Activated T-helper 1 cell treated with anti-CD3 and anti-CD28 coated beads, Interleukin-12 subunit alpha, Interleukin-12 subunit beta, Interleukin-2, Interleukin-4 antibody, amounts not matched to agents 30 ng/mL and 10 ng/mL and 1 ng/mL, durations not matched to agents 14 hours and 24 hours and 36 hours (primary cell): ENCODE results near the gene ENPP1. TPM values are rescaled to one million over a fixed set of nuclear protein-coding genes. Genes with fewer than 3 reads are reported as not detected.

ENCODE experiments used
- DNase-seq: peaks from one replicate; pipeline ENCODE4 v3.0.0; 2021; ENCODE audit warnings: low spot score
- H3K27ac Mint-ChIP-seq: one replicate; pipeline ENCODE4 v1.8.0; 2021; ENCODE audit warnings: mild to moderate bottlenecking, mixed read lengths
- H3K27me3 Mint-ChIP-seq: one replicate; pipeline ENCODE4 v1.8.0; 2022; ENCODE audit warnings: mild to moderate bottlenecking, moderate library complexity, mixed read lengths; ENCODE audit not compliant: insufficient read depth
- H3K36me3 Mint-ChIP-seq: one replicate; pipeline ENCODE4 v1.8.0; 2021; ENCODE audit warnings: low read depth, mixed read lengths
- H3K4me1 Mint-ChIP-seq: one replicate; pipeline ENCODE4 v1.8.0; 2021; ENCODE audit warnings: low read depth, mixed read lengths
- H3K4me3 Mint-ChIP-seq: one replicate; pipeline ENCODE4 v1.8.0; 2021; ENCODE audit warnings: mild to moderate bottlenecking, moderate library complexity, mixed read lengths
- H3K9me3 Mint-ChIP-seq: one replicate; pipeline ENCODE4 v1.8.0; 2021; ENCODE audit warnings: mixed read lengths
- intact Hi-C: fragments of 100-400 bp; cut with micrococcal nuclease; formaldehyde crosslinking; loops from one replicate; pipeline ENCODE4 v1.15.1; 2024
- total RNA-seq: library from RNA; stranded (reverse); gene quantifications from 2 replicates; pipeline ENCODE4 v1.2.3, GENCODE V29; 2022

ENPP1 gene
- total RNA-seq, 1 donor from 2014 or later, result 1.0 TPM

DNA sequence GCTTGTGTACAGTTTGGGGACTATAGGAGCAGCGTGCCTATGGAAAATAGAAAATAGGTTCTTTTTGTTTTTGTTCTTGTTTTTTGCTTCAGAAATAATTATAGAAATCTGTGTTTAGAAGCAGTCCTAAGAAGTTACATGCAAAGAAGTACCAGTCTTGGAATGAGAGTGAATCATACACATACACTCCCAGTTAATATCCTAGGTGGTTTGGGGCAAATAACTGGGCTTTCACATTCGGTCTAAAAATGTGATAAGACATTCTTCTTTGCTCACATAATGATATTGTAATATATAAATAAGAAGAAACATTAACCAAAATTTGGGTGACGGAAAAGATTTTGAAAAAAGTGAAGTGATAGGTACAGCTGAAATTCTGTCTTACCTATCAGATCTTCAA lies 61.0 kb downstream of the ENPP1 start:
- peaks cover 5% of the 10 kb centered on the region for H3K27me3 Mint-ChIP-seq
- no peaks in the 10 kb centered on the region for H3K4me1 Mint-ChIP-seq
- H3K4me3 Mint-ChIP-seq, result no peak overlapping the region
- no peaks in the 10 kb centered on the region for H3K36me3 Mint-ChIP-seq
- no peak for DNase-seq
- no peak overlapping the region for H3K27ac Mint-ChIP-seq
- intact Hi-C loops, result no loop called here
- no peaks in the 10 kb centered on the region for H3K9me3 Mint-ChIP-seq

DNA sequence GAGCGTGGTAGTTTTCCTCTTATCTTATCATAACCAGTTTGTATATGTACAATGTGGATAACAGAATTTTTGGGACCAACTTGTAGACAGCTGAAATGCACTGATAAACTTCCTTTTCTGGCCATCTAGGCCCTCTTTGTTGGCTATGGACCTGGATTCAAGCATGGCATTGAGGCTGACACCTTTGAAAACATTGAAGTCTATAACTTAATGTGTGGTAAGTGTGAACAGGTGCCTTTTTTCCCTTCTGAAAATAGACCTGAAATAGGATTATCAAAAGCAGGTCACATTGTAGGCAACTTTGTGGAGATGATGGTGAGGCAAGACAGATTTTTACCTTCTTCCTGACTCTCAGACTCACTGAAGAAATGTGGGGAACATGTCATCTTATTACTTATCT lies 67.8 kb downstream of the ENPP1 start:
- Mint-ChIP-seq H3K36me3 (no peaks in the 10 kb centered on the region), H3K9me3 (no peaks in the 10 kb centered on the region), H3K27ac (no peak overlapping the region), H3K4me1 (no peaks in the 10 kb centered on the region), H3K4me3 (no peak overlapping the region), H3K27me3 (no peaks in the 10 kb centered on the region)
- DNase-seq, result no peak
- intact Hi-C loops, result no loop called here

DNA sequence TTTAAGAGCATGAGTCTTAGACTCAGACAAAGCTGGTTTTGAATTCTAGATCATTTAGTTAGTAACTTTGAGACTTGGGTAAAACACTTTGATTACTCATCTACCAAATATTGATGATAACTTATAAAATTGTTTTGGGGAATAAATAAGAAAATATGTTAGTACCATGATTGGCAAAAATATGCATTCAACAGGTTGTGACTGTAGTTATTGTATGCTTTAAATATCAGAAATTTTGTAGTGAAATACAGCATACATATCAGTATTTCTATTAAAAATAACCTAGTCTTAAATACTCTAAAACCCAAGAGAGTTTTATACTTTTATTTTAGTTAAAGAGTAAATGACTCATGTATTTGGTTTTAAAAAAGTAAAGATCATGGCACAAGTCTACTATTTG lies 68.7 kb downstream of the ENPP1 start:
- no peak for DNase-seq
- no peaks in the 10 kb centered on the region for H3K9me3 Mint-ChIP-seq
- intact Hi-C loops, result no loop called here
- H3K27me3 Mint-ChIP-seq, result no peaks in the 10 kb centered on the region
- no peaks in the 10 kb centered on the region for H3K4me1 Mint-ChIP-seq
- H3K4me3 Mint-ChIP-seq, result no peak overlapping the region
- no peak overlapping the region for H3K27ac Mint-ChIP-seq
- H3K36me3 Mint-ChIP-seq, result no peaks in the 10 kb centered on the region

DNA sequence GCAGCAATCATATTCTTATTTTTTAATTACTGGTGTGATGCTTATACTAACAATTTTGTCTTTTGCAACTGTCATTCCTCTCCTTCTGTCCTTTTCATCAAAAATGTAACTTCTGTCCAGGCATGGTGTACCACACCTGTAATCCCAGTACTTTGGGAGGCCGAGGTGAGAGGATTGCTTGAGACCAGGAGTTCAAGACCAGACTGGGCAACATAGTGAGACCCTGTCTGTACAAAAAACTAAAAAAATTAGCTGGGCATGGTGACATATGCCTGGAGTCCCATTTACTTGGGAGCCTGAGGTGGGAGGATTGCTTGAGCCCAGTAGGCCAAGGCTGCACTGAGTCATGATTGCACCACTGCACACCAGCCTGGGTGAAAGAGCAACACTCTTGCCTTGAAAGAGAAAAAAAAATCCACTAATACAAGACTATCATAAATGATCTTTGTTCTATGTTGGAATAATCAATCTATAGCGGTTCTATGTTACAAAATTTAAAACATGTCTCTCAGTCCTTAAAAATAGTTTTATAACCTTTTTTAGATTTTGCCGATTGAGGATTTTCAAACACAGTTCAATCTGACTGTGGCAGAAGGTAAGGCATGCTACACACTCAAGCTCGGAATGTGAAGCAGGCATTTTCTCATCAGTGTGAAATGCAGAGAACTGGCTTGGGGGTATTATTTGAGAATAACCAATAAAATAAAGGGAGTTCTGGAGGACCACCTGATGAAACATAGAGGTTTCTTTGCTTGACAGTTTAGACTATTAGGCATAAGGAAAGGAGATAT lies 70.4 kb downstream of the ENPP1 start:
- H3K4me1 Mint-ChIP-seq, result no peaks in the 10 kb centered on the region
- no peaks in the 10 kb centered on the region for H3K27me3 Mint-ChIP-seq
- no peak overlapping the region for H3K27ac Mint-ChIP-seq
- no peak for DNase-seq
- H3K36me3 Mint-ChIP-seq, result no peaks in the 10 kb centered on the region
- no peaks in the 10 kb centered on the region for H3K9me3 Mint-ChIP-seq
- intact Hi-C loops, result no loop called here
- H3K4me3 Mint-ChIP-seq, result no peak overlapping the region

DNA sequence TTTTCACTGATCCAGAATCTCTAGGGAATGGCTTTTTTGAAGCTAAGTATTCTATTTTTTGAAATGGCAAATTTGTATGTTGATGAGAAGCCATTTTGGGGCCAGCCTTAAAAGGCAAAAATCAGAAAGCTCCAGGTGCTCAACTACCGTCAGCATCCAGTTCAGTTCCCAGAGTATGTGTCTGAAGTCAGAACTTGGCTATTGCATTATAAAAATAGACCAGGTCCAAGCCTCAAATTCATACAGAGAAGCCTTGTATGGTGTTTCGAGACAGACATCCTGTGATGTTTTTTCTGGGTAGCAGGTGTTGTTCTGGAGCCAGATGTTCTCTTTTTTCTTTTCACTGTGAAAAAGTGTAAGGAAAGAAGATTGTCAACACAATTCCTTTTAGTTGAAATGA lies 75.2 kb downstream of the ENPP1 start:
- Mint-ChIP-seq H3K4me1 (no peaks in the 10 kb centered on the region), H3K9me3 (no peaks in the 10 kb centered on the region), H3K27me3 (peaks cover 2% of the 10 kb centered on the region), H3K4me3 (no peak overlapping the region), H3K36me3 (no peaks in the 10 kb centered on the region), H3K27ac (no peak overlapping the region)
- DNase-seq, result no peak
- intact Hi-C loops, result no loop called here

DNA sequence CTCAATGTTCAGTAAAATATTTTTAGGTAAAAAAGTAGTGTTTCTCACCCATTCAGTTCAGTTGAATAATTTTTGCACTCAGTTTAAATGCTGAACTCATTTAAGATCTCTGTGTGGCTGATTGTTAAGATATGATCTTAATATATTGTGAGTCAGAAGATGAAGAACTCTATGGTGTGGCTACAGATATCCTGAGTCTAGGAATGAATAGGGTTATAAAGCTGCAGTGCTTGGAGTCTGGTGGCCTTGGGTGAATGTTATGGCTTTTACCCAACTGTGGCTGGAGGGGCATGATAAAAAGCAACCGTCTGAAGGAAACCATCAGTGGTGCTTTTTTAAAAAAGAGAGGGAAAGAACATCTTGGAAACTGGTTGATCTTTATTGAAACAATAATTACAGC lies 77.4 kb downstream of the ENPP1 start:
- Mint-ChIP-seq H3K27ac (no peak overlapping the region), H3K36me3 (no peaks in the 10 kb centered on the region), H3K4me3 (no peak overlapping the region), H3K27me3 (peaks cover 2% of the 10 kb centered on the region), H3K9me3 (no peaks in the 10 kb centered on the region), H3K4me1 (no peaks in the 10 kb centered on the region)
- DNase-seq, result no peak
- intact Hi-C loops, result no loop called here

DNA sequence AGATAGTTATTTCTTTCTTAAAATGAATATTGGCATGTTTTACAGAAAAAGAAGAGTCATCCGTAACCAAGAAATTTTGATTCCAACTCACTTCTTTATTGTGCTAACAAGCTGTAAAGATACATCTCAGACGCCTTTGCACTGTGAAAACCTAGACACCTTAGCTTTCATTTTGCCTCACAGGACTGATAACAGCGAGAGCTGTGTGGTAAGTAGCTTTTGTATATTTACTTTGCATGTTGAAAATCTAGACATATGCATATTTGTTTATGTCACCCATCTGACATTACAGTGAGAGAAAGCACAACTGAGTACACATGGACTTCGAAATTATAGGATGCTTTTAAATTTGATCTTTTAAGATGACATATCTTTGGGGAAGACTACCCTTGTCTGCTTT lies 78.7 kb downstream of the ENPP1 start:
- Mint-ChIP-seq H3K4me1 (no peaks in the 10 kb centered on the region), H3K36me3 (no peaks in the 10 kb centered on the region), H3K27me3 (peaks cover 5% of the 10 kb centered on the region), H3K9me3 (no peaks in the 10 kb centered on the region), H3K4me3 (no peak overlapping the region), H3K27ac (no peak overlapping the region)
- DNase-seq, result no peak
- intact Hi-C loops, result no loop called here

DNA sequence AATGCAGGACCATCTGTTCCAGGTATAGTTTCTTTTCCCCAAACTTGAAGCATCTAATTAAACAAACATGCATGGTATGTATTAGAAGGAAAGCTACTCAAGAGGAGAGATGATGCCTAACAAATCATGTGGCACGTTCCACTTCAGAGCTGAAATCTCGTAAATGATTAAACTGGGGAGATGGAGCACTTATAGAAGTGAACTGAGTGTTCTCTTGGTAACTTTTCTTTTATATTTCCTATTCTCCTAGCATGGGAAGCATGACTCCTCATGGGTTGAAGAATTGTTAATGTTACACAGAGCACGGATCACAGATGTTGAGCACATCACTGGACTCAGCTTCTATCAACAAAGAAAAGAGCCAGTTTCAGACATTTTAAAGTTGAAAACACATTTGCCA lies 82.3 kb downstream of the ENPP1 start:
- no peak overlapping the region for H3K27ac Mint-ChIP-seq
- peaks cover 5% of the 10 kb centered on the region for H3K27me3 Mint-ChIP-seq
- H3K4me1 Mint-ChIP-seq, result no peaks in the 10 kb centered on the region
- intact Hi-C loops, result no loop called here
- H3K9me3 Mint-ChIP-seq, result no peaks in the 10 kb centered on the region
- no peak for DNase-seq
- H3K36me3 Mint-ChIP-seq, result no peaks in the 10 kb centered on the region
- no peak overlapping the region for H3K4me3 Mint-ChIP-seq

DNA sequence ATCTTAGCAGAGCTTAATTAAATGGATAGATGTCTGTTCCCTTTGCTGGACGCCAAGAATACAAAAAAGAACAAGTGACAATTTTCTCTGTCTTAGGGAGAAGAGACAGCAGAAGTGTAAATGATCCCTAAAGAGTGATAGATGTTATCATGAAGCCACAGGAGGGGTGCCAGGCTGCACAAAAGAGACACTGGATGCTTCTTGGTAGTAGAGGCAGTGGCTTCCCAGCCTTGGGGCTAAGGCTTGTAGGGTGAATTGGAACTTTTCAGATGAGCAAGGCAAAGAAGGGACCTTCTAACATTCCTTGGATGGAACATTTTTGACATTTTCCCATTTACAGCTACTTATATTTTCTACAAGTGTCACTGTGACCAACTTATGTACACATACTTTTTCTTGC lies 85.4 kb downstream of the ENPP1 start:
- H3K9me3 Mint-ChIP-seq, result peaks cover 7% of the 10 kb centered on the region
- H3K27me3 Mint-ChIP-seq, result peaks cover 3% of the 10 kb centered on the region
- no peak overlapping the region for H3K27ac Mint-ChIP-seq
- no peak for DNase-seq
- H3K4me1 Mint-ChIP-seq, result no peaks in the 10 kb centered on the region
- no peaks in the 10 kb centered on the region for H3K36me3 Mint-ChIP-seq
- intact Hi-C loops, result no loop called here
- no peak overlapping the region for H3K4me3 Mint-ChIP-seq

DNA sequence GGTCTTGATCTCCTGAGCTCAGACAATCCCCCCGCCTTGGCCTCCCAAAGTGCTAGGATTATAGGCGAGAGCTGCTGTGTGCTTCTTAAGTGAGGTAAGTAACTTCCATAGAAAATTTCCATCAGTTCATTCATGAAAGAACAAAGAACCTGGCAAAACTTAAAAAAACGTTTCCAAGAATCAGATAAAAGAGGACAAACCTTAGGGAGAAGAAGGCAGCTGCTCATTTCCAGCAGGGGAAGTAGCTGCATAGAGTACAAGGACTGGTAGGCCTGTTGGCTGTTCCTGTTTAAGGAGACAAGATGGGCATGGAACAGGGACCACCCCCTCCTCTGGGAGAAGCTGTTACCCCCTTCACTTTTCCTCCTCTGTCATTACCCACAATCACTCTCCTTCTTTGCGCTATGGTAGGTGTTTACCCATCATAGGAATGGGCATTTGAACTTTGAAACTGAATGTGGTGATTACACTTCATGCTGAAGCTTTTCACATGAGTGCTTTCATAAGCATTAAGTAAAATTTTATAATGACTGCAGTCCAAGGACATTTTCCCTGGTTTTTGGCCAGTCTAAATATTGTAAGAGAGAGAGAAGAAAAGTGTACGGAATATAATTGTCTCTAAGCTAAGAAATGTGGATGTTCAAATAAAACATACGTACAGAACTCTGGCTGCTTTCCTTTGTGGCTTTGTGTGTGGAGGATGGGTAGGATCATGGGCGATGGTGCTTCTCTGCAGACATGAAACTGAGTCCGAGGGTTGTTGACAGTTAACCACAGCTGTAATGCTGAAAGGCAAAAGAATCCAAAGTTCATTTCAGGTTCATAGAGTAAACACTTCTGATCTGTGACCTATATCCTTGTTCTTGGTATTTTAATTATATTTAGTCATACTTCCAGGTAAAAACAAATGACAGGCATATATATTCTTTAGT lies 86.9 kb downstream of the ENPP1 start:
- H3K9me3 Mint-ChIP-seq, result peaks cover 9% of the 10 kb centered on the region
- intact Hi-C loops, result no loop called here
- no peaks in the 10 kb centered on the region for H3K4me1 Mint-ChIP-seq
- H3K36me3 Mint-ChIP-seq, result no peaks in the 10 kb centered on the region
- no peak overlapping the region for H3K27ac Mint-ChIP-seq
- no peak overlapping the region for H3K4me3 Mint-ChIP-seq
- H3K27me3 Mint-ChIP-seq, result peaks cover 3% of the 10 kb centered on the region
- DNase-seq, result no peak

DNA sequence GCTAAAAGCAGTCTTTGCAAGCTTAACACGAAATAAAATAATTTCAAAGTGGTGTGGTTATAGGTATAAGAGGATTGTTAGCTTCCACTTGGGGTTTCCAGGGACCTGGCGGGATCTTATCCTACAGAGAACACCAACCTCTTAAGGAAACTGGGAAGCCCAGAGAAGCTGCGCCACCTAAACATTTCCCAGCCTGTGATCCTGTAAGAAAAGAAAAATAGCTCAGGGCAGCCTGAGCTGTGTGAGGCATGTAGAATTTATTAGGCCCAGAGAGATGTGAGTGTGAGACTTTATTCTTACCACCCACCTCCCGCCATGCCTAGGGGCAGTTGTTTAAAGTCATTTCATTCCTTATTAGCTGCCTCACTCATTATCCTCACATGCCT lies 89.2 kb downstream of the ENPP1 start:
- H3K27ac Mint-ChIP-seq, result no peak overlapping the region
- no peaks in the 10 kb centered on the region for H3K36me3 Mint-ChIP-seq
- H3K27me3 Mint-ChIP-seq, result peaks cover 2% of the 10 kb centered on the region
- no peak overlapping the region for H3K4me3 Mint-ChIP-seq
- no peak for DNase-seq
- intact Hi-C loops, result no loop called here
- H3K9me3 Mint-ChIP-seq, result peaks cover 9% of the 10 kb centered on the region
- no peaks in the 10 kb centered on the region for H3K4me1 Mint-ChIP-seq

DNA sequence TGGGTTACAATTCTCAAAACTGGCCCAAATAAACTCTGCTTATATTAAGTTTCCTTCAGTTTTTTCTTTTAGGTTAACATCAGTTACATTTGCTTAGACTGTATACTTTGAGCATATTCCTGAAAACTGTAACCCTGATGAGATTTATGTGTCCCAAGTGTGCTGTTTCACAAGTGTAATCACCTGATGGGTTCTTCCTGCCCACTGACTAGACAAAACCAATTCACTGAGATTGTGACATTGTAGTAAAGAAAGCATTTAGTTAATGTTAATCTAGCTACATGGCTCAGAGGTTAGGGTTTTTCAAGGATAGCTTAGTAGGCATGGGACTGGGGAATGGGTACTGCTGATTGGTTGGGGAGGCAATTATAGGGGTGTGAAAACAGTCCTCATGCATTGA lies 89.8 kb downstream of the ENPP1 start:
- intact Hi-C loops, result no loop called here
- H3K9me3 Mint-ChIP-seq, result peaks cover 9% of the 10 kb centered on the region
- H3K36me3 Mint-ChIP-seq, result no peaks in the 10 kb centered on the region
- H3K27ac Mint-ChIP-seq, result no peak overlapping the region
- H3K27me3 Mint-ChIP-seq, result peaks cover 2% of the 10 kb centered on the region
- DNase-seq, result no peak
- H3K4me1 Mint-ChIP-seq, result no peaks in the 10 kb centered on the region
- H3K4me3 Mint-ChIP-seq, result no peak overlapping the region

DNA sequence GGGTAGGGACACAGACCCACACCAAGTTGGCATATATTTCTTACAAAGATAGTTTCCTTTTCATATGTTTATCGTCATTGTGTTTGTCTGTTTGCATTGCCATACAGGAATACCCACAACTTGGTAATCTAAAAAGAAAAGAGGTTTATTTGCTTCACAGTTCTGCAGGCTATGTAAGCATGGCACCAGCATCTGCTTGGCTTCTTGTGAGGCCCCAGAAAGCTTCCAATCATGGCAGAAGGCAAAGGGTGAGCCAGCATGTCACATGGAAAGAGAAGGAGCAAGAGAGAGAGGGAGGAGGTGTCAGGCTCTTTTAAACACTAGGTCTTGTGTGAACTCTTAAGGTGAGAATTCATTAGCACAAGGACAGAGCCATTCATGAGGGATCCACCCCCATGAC lies 90.9 kb downstream of the ENPP1 start:
- Mint-ChIP-seq H3K36me3 (no peaks in the 10 kb centered on the region), H3K27me3 (peaks cover 4% of the 10 kb centered on the region), H3K9me3 (peaks cover 9% of the 10 kb centered on the region), H3K4me3 (no peak overlapping the region), H3K27ac (no peak overlapping the region), H3K4me1 (no peaks in the 10 kb centered on the region)
- intact Hi-C loops, result no loop called here
- DNase-seq, result no peak
